ENCODE measurements around the gene SAMD3. TPM values are rescaled to one million over a fixed set of nuclear protein-coding genes. Genes with fewer than 3 reads are reported as not detected.

SAMD3 gene
- total RNA-seq, 1 experiment from 2014 or later = 0.39 TPM

- Histone ChIP-seq H3K79me1 (ENCODE audit: insufficient read depth, low read depth, low read length, poor library complexity, severe bottlenecking) (no peaks in the 10 kb centered on the region), H3K56ac (ENCODE audit: insufficient read length, low read depth, low read length) (no peak overlapping the region), H3K4me2 (ENCODE audit: insufficient read depth, insufficient read length, low read length) (no peak overlapping the region), H3K9ac (ENCODE audit: extremely low read depth, insufficient read length, low read length) (no peak overlapping the region), H2BK15ac (ENCODE audit: low read depth, low read length) (no peak overlapping the region), H4K5ac (ENCODE audit: insufficient read length, low read depth, low read length) (no peak overlapping the region), H3K9me3 (ENCODE audit: control insufficient read depth, low read depth, low read length) (no peaks in the 10 kb centered on the region), H3K4me1 (ENCODE audit: insufficient read depth, low read length) (no peaks in the 10 kb centered on the region), H3K27me3 (ENCODE audit: insufficient read depth, low read length) (no peaks in the 10 kb centered on the region), H3K14ac (ENCODE audit: insufficient read depth, low read length) (no peak overlapping the region), H2BK120ac (ENCODE audit: low read depth, low read length, poor library complexity, severe bottlenecking) (no peak overlapping the region), H3K23me2 (ENCODE audit: insufficient read length, low read depth, low read length, poor library complexity, severe bottlenecking) (no peaks in the 10 kb centered on the region), H2AK5ac (ENCODE audit: insufficient read length, low read length) (no peak overlapping the region), H4K8ac (replicated peaks; ENCODE audit: insufficient read length, low read depth, low read length) (no peak overlapping the region), H3K27ac (ENCODE audit: insufficient read length, low read depth, low read length) (no peak overlapping the region), H2BK5ac (ENCODE audit: insufficient read length, low read length) (no peak overlapping the region), H4K91ac (ENCODE audit: insufficient read length, low read depth, low read length) (no peak overlapping the region), H3K4ac (ENCODE audit: low read depth, low read length) (no peak overlapping the region), H3K23ac (ENCODE audit: insufficient read length, low read depth, low read length) (no peak overlapping the region), H2AFZ (ENCODE audit: low read length) (no peak overlapping the region), H3K79me2 (ENCODE audit: insufficient read depth, low read length) (no peaks in the 10 kb centered on the region), H3T11ph (ENCODE audit: low read length) (no peak overlapping the region), H2BK20ac (ENCODE audit: low read depth, low read length, poor library complexity, severe bottlenecking) (no peak overlapping the region), H4K20me1 (ENCODE audit: control insufficient read depth, insufficient read depth, insufficient read length) (no peaks in the 10 kb centered on the region), H3K18ac (ENCODE audit: insufficient read length, low read depth, low read length) (no peak overlapping the region), H2BK12ac (ENCODE audit: insufficient read length, low read depth, low read length) (no peak overlapping the region)
- H3K4me1 Mint-ChIP-seq = peaks cover 3 to 6% of the 10 kb centered on the region in 2 experiments; a peak in 1 of 4 replicates
- no peak overlapping the region for H3K4me3 Mint-ChIP-seq
- 0 out of 7 replicates have a peak overlapping the region, but pooled peaks of 1 of the 3 experiments have one; percentile 21 for H3K27ac Mint-ChIP-seq
- no peak for TF ChIP-seq CTCF (conservative IDR thresholded peaks at IDR 0.05)
- H3K36me3 Mint-ChIP-seq (ENCODE audit: insufficient read depth in 1 of 3, low read depth in 3 of 3) = peaks cover 0 to 8% (median 3%) of the 10 kb centered on the region in 3 experiments; a peak in 5 of 7 replicates
- no peak for DNase-seq
- WGBS (ENCODE audit: extremely low coverage, insufficient read length, low lambda C conversion rate) = no CpG with 5 or more reads among the region's 4 CpGs
- H3K27me3 Mint-ChIP-seq (ENCODE audit: low read depth) = no peaks in the 10 kb centered on the region
- H3K9me3 Mint-ChIP-seq = no peaks in the 10 kb centered on the region
Measured at GRCh38 chr6:130098317-130098716, 124.4 kb downstream of the SAMD3 start.

Other genes starting within 250 kb of the SAMD3 start
- gene L3MBTL3, start 204.4 kb downstream of the SAMD3 start, total RNA-seq (2021) = 4.7 and 7.8 TPM in 2 replicates
- 6.1 and 6.4 TPM in 2 replicates for gene TMEM200A, start 143.1 kb upstream of the SAMD3 start, total RNA-seq (2021)